Ishikawa (cell line): ENCODE measurements around the gene CIT.
A peak's percentile ranks its signal among the peaks of the same experiment; 100 is the strongest.

Experiments used
- CEBPB ChIP-seq: IDR thresholded peaks from 2 replicates; pipeline ENCODE4 v1.6.1; 2012
- CREB1 ChIP-seq: IDR thresholded peaks from 2 replicates; pipeline ENCODE4 v1.6.1; 2012; ENCODE audit warnings: low read depth
- EGR1 ChIP-seq: IDR thresholded peaks from 2 replicates; pipeline ENCODE4 v1.6.1; 2012
- EP300 ChIP-seq: IDR thresholded peaks from 2 replicates; pipeline ENCODE4 v1.6.1; 2012; ENCODE audit warnings: borderline replicate concordance
- FOXM1 ChIP-seq: IDR thresholded peaks from 2 replicates; pipeline ENCODE4 v1.6.1; 2012; ENCODE audit warnings: low read depth, borderline replicate concordance
- MAX ChIP-seq: IDR thresholded peaks from 2 replicates; pipeline ENCODE4 v1.6.1; 2012
- NFIC ChIP-seq: IDR thresholded peaks from 2 replicates; pipeline ENCODE4 v1.6.1; 2012
- RAD21 ChIP-seq: IDR thresholded peaks from 2 replicates; pipeline ENCODE4 v1.6.1; 2012; ENCODE audit warnings: low read depth
- REST ChIP-seq: IDR thresholded peaks from 2 replicates; pipeline ENCODE4 v1.6.1; 2012; ENCODE audit warnings: low read depth, mild to moderate bottlenecking
- TAF1 ChIP-seq: IDR thresholded peaks from 2 replicates; pipeline ENCODE4 v1.6.1; 2012; ENCODE audit warnings: low read depth, mild to moderate bottlenecking
- TCF12 ChIP-seq: IDR thresholded peaks from 2 replicates; pipeline ENCODE4 v1.6.1; 2012; ENCODE audit warnings: low read depth
- TEAD4 ChIP-seq: IDR thresholded peaks from 2 replicates; pipeline ENCODE4 v1.6.1; 2012
- USF1 ChIP-seq: IDR thresholded peaks from 2 replicates; pipeline ENCODE4 v1.6.1; 2012
- YY1 ChIP-seq: IDR thresholded peaks from 2 replicates; pipeline ENCODE4 v1.6.1; 2012; ENCODE audit warnings: low read depth
- ZBTB7A ChIP-seq: IDR thresholded peaks from 2 replicates; pipeline ENCODE4 v1.6.1; 2012; ENCODE audit warnings: low read depth

The CIT gene

GRCh38 chr12:119911182-119911581, 34.1 kb upstream of the CIT start:
- TF ChIP-seq CREB1, result no peak
- TF ChIP-seq TAF1, result no peak
- TF ChIP-seq YY1, result no peak
- no peak for TF ChIP-seq TCF12
- no peak for TF ChIP-seq ZBTB7A
- TF ChIP-seq TEAD4, result no peak
- TF ChIP-seq NFIC, result no peak
- TF ChIP-seq EP300, result no peak
- TF ChIP-seq RAD21, result no peak
- no peak for TF ChIP-seq USF1
- TF ChIP-seq EGR1, result no peak
- no peak for TF ChIP-seq FOXM1
- TF ChIP-seq CEBPB, result no peak
- TF ChIP-seq MAX, result no peak

GRCh38 chr12:119910586-119910985, 33.5 kb upstream of the CIT start:
- TF ChIP-seq TEAD4 (no peak), RAD21 (no peak), YY1 (no peak), TAF1 (no peak), ZBTB7A (no peak), MAX (no peak), REST (no peak), FOXM1 (no peak), USF1 (no peak), EGR1 (no peak), CREB1 (no peak), CEBPB (no peak), NFIC (no peak), EP300 (no peak), TCF12 (no peak)

GRCh38 chr12:119902084-119902509, 25.0 kb upstream of the CIT start:
- TF ChIP-seq RAD21 (peak; percentile 94), CREB1 (no peak), EGR1 (no peak), TCF12 (no peak), YY1 (0 out of 2 replicates have a peak, but pooled peaks have one; percentile 20)

- TF ChIP-seq CEBPB (no peak), REST (no peak), ZBTB7A (no peak), YY1 (no peak), TEAD4 (no peak), FOXM1 (no peak), TCF12 (no peak), NFIC (no peak), TAF1 (no peak), MAX (no peak), EGR1 (no peak), EP300 (no peak), USF1 (no peak), CREB1 (no peak), RAD21 (no peak)
These were observed 24.6 kb upstream of the CIT start for GRCh38 chr12:119901670-119902069.

GRCh38 chr12:119894916-119895315, 17.8 kb upstream of the CIT start:
- TF ChIP-seq USF1, result no peak
- no peak for TF ChIP-seq NFIC
- TF ChIP-seq EGR1, result no peak
- TF ChIP-seq TEAD4, result no peak
- no peak for TF ChIP-seq ZBTB7A
- TF ChIP-seq CREB1, result no peak
